Karpas-422 (cell line): ENCODE results near the gene RNF5. TPM values are rescaled to one million over a fixed set of nuclear protein-coding genes. Genes with fewer than 3 reads are reported as not detected.
A peak's percentile ranks its signal among the peaks of the same experiment; 100 is the strongest.
"Not testable (repeated sequence)": the region's sequence is repeated elsewhere in the genome, so short reads cannot be mapped to it uniquely, and the experiment has no call there.

Experiments
- DNase-seq: peaks from one replicate; pipeline ENCODE4 v3.0.0-alpha.2; 2015
- H2AFZ ChIP-seq: fragments of 200-600 bp; sonication (generic); 2 replicates; pipeline ENCODE4 v1.6.1; 2014; ENCODE audit warnings: antibody characterized with exemption, low read length, mixed read lengths
- H3K27ac ChIP-seq: fragments of 200-600 bp; sonication (generic); 2 replicates; pipeline ENCODE4 v1.5.1; 2014; ENCODE audit warnings: mild to moderate bottlenecking, low read length, moderate library complexity
- H3K27me3 ChIP-seq: fragments of 200-600 bp; sonication (generic); 2 replicates; pipeline ENCODE4 v1.6.1; 2014; ENCODE audit warnings: low read length, mixed read lengths
- H3K36me3 ChIP-seq: fragments of 200-600 bp; sonication (generic); 2 replicates; pipeline ENCODE4 v1.6.1; 2014; ENCODE audit warnings: low read length, mixed read lengths; ENCODE audit not compliant: insufficient read depth
- H3K4me1 ChIP-seq: fragments of 200-600 bp; sonication (generic); 2 replicates; pipeline ENCODE4 v1.6.1; 2014; ENCODE audit warnings: mild to moderate bottlenecking, low read length, mixed read lengths
- H3K4me2 ChIP-seq: fragments of 200-600 bp; sonication (generic); 2 replicates; pipeline ENCODE4 v1.6.1; 2014; ENCODE audit warnings: low read length, low read depth, mild to moderate bottlenecking; ENCODE audit not compliant: poor library complexity, severe bottlenecking
- H3K4me3 ChIP-seq: fragments of 200-600 bp; sonication (generic); 2 replicates; pipeline ENCODE4 v1.5.1; 2014; ENCODE audit warnings: mild to moderate bottlenecking, antibody characterized with exemption, low read length, mixed read lengths
- H3K79me2 ChIP-seq: fragments of 200-600 bp; sonication (generic); 2 replicates; pipeline ENCODE4 v1.6.1; 2014; ENCODE audit warnings: mild to moderate bottlenecking, low read length, mixed read lengths
- H3K9ac ChIP-seq: fragments of 200-600 bp; sonication (generic); 2 replicates; pipeline ENCODE4 v1.6.0; 2014; ENCODE audit warnings: low read length
- H3K9me2 ChIP-seq: fragments of 200-600 bp; sonication (generic), shearing (Covaris generic); replicated peaks from 2 replicates; pipeline ENCODE4 v1.6.0; 2014; ENCODE audit warnings: mild to moderate bottlenecking, low read length, moderate library complexity; ENCODE audit not compliant: insufficient read depth
- H3K9me3 ChIP-seq: fragments of 300-700, 200-600 bp; sonication (generic); 2 replicates; pipeline ENCODE4 v1.6.1; 2014; ENCODE audit warnings: low read length, mixed read lengths
- H4K20me1 ChIP-seq: fragments of 200-600 bp; sonication (generic); 2 replicates; pipeline ENCODE4 v1.6.1; 2014; ENCODE audit warnings: mild to moderate bottlenecking, antibody characterized with exemption, low read length, low read depth; ENCODE audit not compliant: insufficient read depth
- total RNA-seq: library from RNA; depleted of rRNA; stranded (reverse); fragments of >200 nt; shearing (Covaris generic); gene quantifications from 2 replicates; pipeline ENCODE4 v1.2.3, GENCODE V29; 2014; ENCODE audit warnings: low replicate concordance

RNF5 gene
- total RNA-seq, 1 experiment from 2014 or later = 73.5 TPM

GRCh38 chr6:32139590-32139989 is 38.6 kb upstream of the RNF5 start:
- H4K20me1 ChIP-seq = no peaks in the 10 kb centered on the region
- H3K9ac ChIP-seq = no peak overlapping the region
- H3K79me2 ChIP-seq = no peaks in the 10 kb centered on the region
- no peak overlapping the region for H3K27ac ChIP-seq
- no peak overlapping the region for H3K4me2 ChIP-seq
- no peaks in the 10 kb centered on the region for H3K9me2 ChIP-seq
- no peaks in the 10 kb centered on the region for H3K27me3 ChIP-seq
- no peaks in the 10 kb centered on the region for H3K9me3 ChIP-seq
- no peak overlapping the region for H2AFZ ChIP-seq
- no peak for DNase-seq
- H3K36me3 ChIP-seq = no peaks in the 10 kb centered on the region
- no peak overlapping the region for H3K4me3 ChIP-seq
- no peaks in the 10 kb centered on the region for H3K4me1 ChIP-seq

- DNase-seq = no peak
- Histone ChIP-seq H3K9me3 (no peaks in the 10 kb centered on the region), H3K79me2 (no peaks in the 10 kb centered on the region), H3K27me3 (no peaks in the 10 kb centered on the region), H3K4me1 (no peaks in the 10 kb centered on the region), H3K27ac (no peak overlapping the region), H3K9me2 (no peaks in the 10 kb centered on the region), H2AFZ (no peak overlapping the region), H3K9ac (no peak overlapping the region), H3K36me3 (no peaks in the 10 kb centered on the region), H4K20me1 (no peaks in the 10 kb centered on the region), H3K4me3 (no peak overlapping the region), H3K4me2 (no peak overlapping the region)
These were observed 37.7 kb upstream of the RNF5 start for GRCh38 chr6:32140420-32141046.

- H3K79me2 ChIP-seq, H3K9ac ChIP-seq, H3K36me3 ChIP-seq, H2AFZ ChIP-seq, H3K9me3 ChIP-seq, H4K20me1 ChIP-seq, H3K4me2 ChIP-seq, H3K4me3 ChIP-seq, H3K4me1 ChIP-seq, H3K27me3 ChIP-seq, DNase-seq, H3K9me2 ChIP-seq, H3K27ac ChIP-seq: not testable (repeated sequence)
These were observed 34.0 kb upstream of the RNF5 start for GRCh38 chr6:32144238-32144637.

GRCh38 chr6:32146287-32146686 is 31.9 kb upstream of the RNF5 start:
- H4K20me1 ChIP-seq = no peaks in the 10 kb centered on the region
- H3K4me2 ChIP-seq = no peak overlapping the region
- H3K9me2 ChIP-seq = no peaks in the 10 kb centered on the region
- no peaks in the 10 kb centered on the region for H3K4me1 ChIP-seq
- H3K79me2 ChIP-seq = no peaks in the 10 kb centered on the region
- no peak overlapping the region for H3K4me3 ChIP-seq
- DNase-seq = no peak
- no peak overlapping the region for H3K27ac ChIP-seq
- no peak overlapping the region for H2AFZ ChIP-seq
- no peaks in the 10 kb centered on the region for H3K9me3 ChIP-seq
- H3K36me3 ChIP-seq = no peaks in the 10 kb centered on the region
- no peaks in the 10 kb centered on the region for H3K27me3 ChIP-seq
- no peak overlapping the region for H3K9ac ChIP-seq

GRCh38 chr6:32146687-32147086 is 31.5 kb upstream of the RNF5 start:
- no peaks in the 10 kb centered on the region for H3K9me2 ChIP-seq
- H4K20me1 ChIP-seq = no peaks in the 10 kb centered on the region
- no peak overlapping the region for H3K27ac ChIP-seq
- H3K36me3 ChIP-seq = no peaks in the 10 kb centered on the region
- no peaks in the 10 kb centered on the region for H3K79me2 ChIP-seq
- no peaks in the 10 kb centered on the region for H3K9me3 ChIP-seq
- DNase-seq = no peak
- H3K9ac ChIP-seq = no peak overlapping the region
- no peaks in the 10 kb centered on the region for H3K27me3 ChIP-seq
- no peak overlapping the region for H3K4me3 ChIP-seq
- no peaks in the 10 kb centered on the region for H3K4me1 ChIP-seq
- no peak overlapping the region for H2AFZ ChIP-seq
- no peak overlapping the region for H3K4me2 ChIP-seq

- Histone ChIP-seq H2AFZ (no peak overlapping the region), H3K9me3 (no peaks in the 10 kb centered on the region), H4K20me1 (no peaks in the 10 kb centered on the region), H3K27me3 (no peaks in the 10 kb centered on the region), H3K36me3 (no peaks in the 10 kb centered on the region), H3K79me2 (no peaks in the 10 kb centered on the region), H3K4me3 (no peak overlapping the region), H3K9ac (no peak overlapping the region), H3K4me1 (no peaks in the 10 kb centered on the region), H3K27ac (no peak overlapping the region), H3K9me2 (no peaks in the 10 kb centered on the region), H3K4me2 (no peak overlapping the region)
- DNase-seq = no peak
These were observed 30.6 kb upstream of the RNF5 start for GRCh38 chr6:32147401-32148132.

GRCh38 chr6:32148289-32149091 is 29.7 kb upstream of the RNF5 start:
- no peaks in the 10 kb centered on the region for H3K36me3 ChIP-seq
- H3K4me2 ChIP-seq = no peak overlapping the region
- no peaks in the 10 kb centered on the region for H3K27me3 ChIP-seq
- no peaks in the 10 kb centered on the region for H4K20me1 ChIP-seq
- H3K9me2 ChIP-seq = no peaks in the 10 kb centered on the region
- no peak overlapping the region for H3K9ac ChIP-seq
- H3K4me1 ChIP-seq = peaks cover 8% of the 10 kb centered on the region
- H3K27ac ChIP-seq = no peak overlapping the region
- H3K79me2 ChIP-seq = no peaks in the 10 kb centered on the region
- H3K9me3 ChIP-seq = no peaks in the 10 kb centered on the region
- no peak overlapping the region for H3K4me3 ChIP-seq
- DNase-seq = peak; percentile 44
- no peak overlapping the region for H2AFZ ChIP-seq

- Histone ChIP-seq H3K27ac (no peak overlapping the region), H3K27me3 (no peaks in the 10 kb centered on the region), H3K4me1 (peaks cover 11% of the 10 kb centered on the region), H3K4me3 (no peak overlapping the region), H3K79me2 (no peaks in the 10 kb centered on the region), H3K9ac (no peak overlapping the region), H3K4me2 (no peak overlapping the region), H3K9me3 (no peaks in the 10 kb centered on the region), H3K36me3 (no peaks in the 10 kb centered on the region), H3K9me2 (no peaks in the 10 kb centered on the region), H2AFZ (no peak overlapping the region), H4K20me1 (no peaks in the 10 kb centered on the region)
- no peak for DNase-seq
These were observed 29.0 kb upstream of the RNF5 start for GRCh38 chr6:32149092-32149755.
